Panc1 (cell line): Measurements from ENCODE around the gene PRDX6. TPM values are rescaled to one million over a fixed set of nuclear protein-coding genes. Genes with fewer than 3 reads are reported as not detected.

Experiments
- ATAC-seq: fragments of 200-7000 bp; cut with Tn5 transposase; 2 replicates; pipeline ENCODE4 v1.9.1; 2020; ENCODE audit warnings: mild to moderate bottlenecking, moderate library complexity
- BruUV-seq: library from RNA; stranded (reverse); fragments of 400-500 nt; replicated peaks from 2 replicates; lab custom pipeline; 2021; lab: Mats Ljungman, UMichigan
- CTCF ChIA-PET: fragments of 300-600 bp; sonication (Branson Sonifier 250); formaldehyde crosslinking; loops from one replicate; lab custom pipeline; 2022; ENCODE audit warnings: antibody characterized with exemption; lab: Charles Lee
- POLR2A ChIA-PET: fragments of 300-600 bp; sonication (Branson Sonifier 250); formaldehyde crosslinking; loops from one replicate; lab custom pipeline; 2022; ENCODE audit warnings: antibody characterized with exemption; lab: Charles Lee
- DNase-seq: peaks from one replicate; pipeline ENCODE4 v3.0.0-alpha.2; 2010; ENCODE audit warnings: low read depth, low spot score
- H3K27ac ChIP-seq: 2 replicates; pipeline ENCODE4 v1.5.1; 2011; ENCODE audit warnings: mild to moderate bottlenecking, low read length, inconsistent platforms
- H3K27me3 ChIP-seq: fragments of 200-500 bp; sonication (Bioruptor generic); 2 replicates; pipeline ENCODE4 v1.6.0; 2014; ENCODE audit warnings: low read length, inconsistent platforms; ENCODE audit not compliant: control insufficient read depth, insufficient read depth
- H3K36me3 ChIP-seq: fragments of 200-500 bp; sonication (Bioruptor generic); 2 replicates; pipeline ENCODE4 v1.5.1; 2014; ENCODE audit warnings: inconsistent platforms, mild to moderate bottlenecking, low read length, moderate library complexity; ENCODE audit not compliant: control insufficient read depth, insufficient read depth
- H3K4me1 ChIP-seq: 2 replicates; pipeline ENCODE4 v1.5.1; 2011; ENCODE audit warnings: inconsistent platforms, mild to moderate bottlenecking, low read length, moderate library complexity; ENCODE audit not compliant: control insufficient read depth, insufficient read depth
- H3K4me3 ChIP-seq, 2 experiments: 2 replicates each; pipeline ENCODE4 v1.5.1; 2011 to 2012; ENCODE audit warnings: low read depth in 2 of 2, low read length in 2 of 2, mild to moderate bottlenecking in 2 of 2, inconsistent platforms in 1 of 2, moderate library complexity in 1 of 2
- H3K9me3 ChIP-seq: fragments of 200-500 bp; sonication (Bioruptor generic); 2 replicates; pipeline ENCODE4 v1.5.1; 2014; ENCODE audit warnings: low read depth, mild to moderate bottlenecking, inconsistent platforms, low read length, moderate library complexity; ENCODE audit not compliant: control insufficient read depth, insufficient read depth
- CTCF ChIP-seq: fragments of 450-650 bp; IDR thresholded peaks from 2 replicates; pipeline ENCODE4 v1.5.1; 2017; ENCODE audit warnings: mild to moderate bottlenecking
- POLR2AphosphoS5 ChIP-seq: IDR thresholded peaks from 2 replicates; pipeline ENCODE4 v1.6.1; 2012; ENCODE audit warnings: mild to moderate bottlenecking, low read depth, low read length, moderate library complexity
- REST ChIP-seq, 2 experiments: IDR thresholded peaks; 2 replicates each; pipeline ENCODE4 v1.6.1; 2011 to 2012; ENCODE audit warnings: low read depth in 2 of 2, control low read depth in 1 of 2, low read length in 1 of 2, mild to moderate bottlenecking in 1 of 2, moderate library complexity in 1 of 2; ENCODE audit not compliant: insufficient read depth in 1 of 2
- SIN3A ChIP-seq: IDR thresholded peaks from 2 replicates; pipeline ENCODE4 v1.6.1; 2012; ENCODE audit warnings: low read depth, mild to moderate bottlenecking, low read length, moderate library complexity, borderline replicate concordance; ENCODE audit not compliant: insufficient read depth
- TCF7L2 ChIP-seq: IDR thresholded peaks from 2 replicates; pipeline ENCODE4 v1.6.1; 2011; ENCODE audit warnings: mild to moderate bottlenecking, low read depth, low read length, inconsistent platforms
- in situ Hi-C: cut with HindIII; loops from 2 replicates; pipeline ENCODE4 v1.10.0; 2016; ENCODE audit warnings: low sequenced_read_pairs, low pct_unique_long_range_greater_than_20kb
- intact Hi-C: fragments of 100-400 bp; cut with micrococcal nuclease; formaldehyde crosslinking; loops from one replicate; pipeline ENCODE4 v1.10.0; 2022; ENCODE audit not compliant: unreplicated experiment
- total RNA-seq: library from RNA; stranded (reverse); gene quantifications from one replicate; pipeline ENCODE4 v1.2.1, GENCODE V29; 2021; ENCODE audit not compliant: unreplicated experiment

Gene PRDX6
- total RNA-seq, 1 experiment from 2014 or later = 157 TPM

DNA sequence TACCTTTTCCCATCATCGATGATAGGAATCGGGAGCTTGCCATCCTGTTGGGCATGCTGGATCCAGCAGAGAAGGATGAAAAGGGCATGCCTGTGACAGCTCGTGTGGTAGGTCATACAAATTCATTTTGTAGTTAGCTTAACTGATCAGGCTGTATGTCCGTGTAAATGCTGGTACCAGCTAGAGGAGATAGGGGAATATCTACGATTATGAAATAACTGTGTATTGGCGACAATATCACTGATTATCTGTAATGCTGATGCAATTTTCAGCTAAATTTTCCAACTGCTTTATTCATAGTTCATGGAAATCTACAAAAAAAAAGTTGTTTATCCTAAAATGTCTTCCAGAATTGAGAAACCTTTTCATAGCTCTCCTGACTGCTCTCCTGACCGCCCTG lies 8.3 kb downstream of the PRDX6 start:
- Histone ChIP-seq H3K27me3 (no peaks in the 10 kb centered on the region), H3K4me1 (no peaks in the 10 kb centered on the region), H3K36me3 (peaks cover 56% of the 10 kb centered on the region), H3K27ac (no peak overlapping the region), H3K9me3 (no peaks in the 10 kb centered on the region), H3K4me3 (no peak overlapping the region)
- DNase-seq (no peak), ATAC-seq (no peak)
- intact Hi-C loops (no loop called here), in situ Hi-C loops (no loop called here)
- no TSS peak for BruUV-seq
- no peak for TF ChIP-seq SIN3A
- no peak for TF ChIP-seq TCF7L2
- no peak for TF ChIP-seq POLR2AphosphoS5
- no peak for TF ChIP-seq CTCF
- no peak for TF ChIP-seq REST (IDR thresholded peaks at IDR 0.05; ENCODE audit: insufficient read depth in 1 of 2, low read depth in 2 of 2, low read length in 1 of 2)
- ChIA-PET CTCF (no interaction called here), POLR2A (no interaction called here)

GRCh38 chr1:173488001-173488400 lies 10.9 kb downstream of the PRDX6 start:
- TSS peak; percentile 64 for BruUV-seq
- in situ Hi-C loops = no loop called here

More at GRCh38 chr1:173488001-173488400, 10.9 kb downstream of the PRDX6 start:
- ChIA-PET CTCF (no interaction called here), POLR2A (no interaction called here)
- Histone ChIP-seq H3K4me1 (no peaks in the 10 kb centered on the region), H3K4me3 (no peak overlapping the region), H3K36me3 (peaks cover 33% of the 10 kb centered on the region), H3K9me3 (no peaks in the 10 kb centered on the region), H3K27ac (no peak overlapping the region), H3K27me3 (no peaks in the 10 kb centered on the region)
- intact Hi-C loops = no loop called here
- no peak for DNase-seq
- no peak for TF ChIP-seq POLR2AphosphoS5
- TF ChIP-seq SIN3A = no peak
- no peak for TF ChIP-seq REST (IDR thresholded peaks at IDR 0.05; ENCODE audit: insufficient read depth in 1 of 2, low read depth in 2 of 2, low read length in 1 of 2)
- TF ChIP-seq TCF7L2 = no peak
- TF ChIP-seq CTCF = no peak
- ATAC-seq = no peak
